MM.1S (cell line): ENCODE results near the gene CHSY1.

Experiments used
- DNase-seq: peaks from one replicate; pipeline ENCODE4 v3.0.0-alpha.2; 2015
- H2AFZ ChIP-seq: fragments of 300-600 bp; sonication (generic); 2 replicates; pipeline ENCODE4 v1.6.0; 2016; ENCODE audit warnings: antibody characterized with exemption, low read length
- H3F3A ChIP-seq: fragments of 300-600 bp; sonication (generic); 2 replicates; pipeline ENCODE4 v1.6.1; 2016; ENCODE audit warnings: mild to moderate bottlenecking, antibody characterized with exemption, low read length, moderate library complexity, mixed read lengths; ENCODE audit not compliant: insufficient read depth
- H3K27ac ChIP-seq: fragments of 300-600 bp; sonication (generic); 2 replicates; pipeline ENCODE4 v1.5.1; 2016; ENCODE audit warnings: mild to moderate bottlenecking, low read length
- H3K27me3 ChIP-seq: fragments of 300-600 bp; sonication (generic); replicated peaks from 2 replicates; pipeline ENCODE4 v1.6.0; 2016; ENCODE audit warnings: low read length; ENCODE audit not compliant: insufficient read depth
- H3K36me3 ChIP-seq: fragments of 300-600 bp; sonication (generic); replicated peaks from 2 replicates; pipeline ENCODE4 v1.6.1; 2016; ENCODE audit warnings: mild to moderate bottlenecking, low read length, mixed read lengths; ENCODE audit not compliant: insufficient read depth
- H3K4me1 ChIP-seq: fragments of 300-600 bp; sonication (generic); 2 replicates; pipeline ENCODE4 v1.6.1; 2016; ENCODE audit warnings: low read length, mixed read lengths
- H3K4me2 ChIP-seq: fragments of 300-600 bp; sonication (generic); 2 replicates; pipeline ENCODE4 v1.6.0; 2016; ENCODE audit warnings: low read depth, low read length
- H3K4me3 ChIP-seq: fragments of 300-600 bp; sonication (generic); 2 replicates; pipeline ENCODE4 v1.5.1; 2016; ENCODE audit warnings: low read length, mixed read lengths
- H3K79me2 ChIP-seq: fragments of 300-600 bp; sonication (generic); 2 replicates; pipeline ENCODE4 v1.6.1; 2016; ENCODE audit warnings: mixed run types, low read length, mixed read lengths
- H3K9ac ChIP-seq: fragments of 300-600 bp; sonication (generic); 2 replicates; pipeline ENCODE4 v1.6.1; 2016; ENCODE audit warnings: low read length, mixed read lengths
- H3K9me2 ChIP-seq: fragments of 300-600 bp; sonication (generic); replicated peaks from 2 replicates; pipeline ENCODE4 v1.6.1; 2016; ENCODE audit warnings: mild to moderate bottlenecking, low read length, mixed read lengths; ENCODE audit not compliant: insufficient read depth
- H3K9me3 ChIP-seq: fragments of 300-600 bp; sonication (generic); replicated peaks from 2 replicates; pipeline ENCODE4 v1.6.1; 2016; ENCODE audit warnings: mild to moderate bottlenecking, low read length, mixed read lengths; ENCODE audit not compliant: insufficient read depth
- H4K20me1 ChIP-seq: fragments of 300-600 bp; sonication (generic); 2 replicates; pipeline ENCODE4 v1.6.1; 2016; ENCODE audit warnings: mild to moderate bottlenecking, low read length, moderate library complexity, mixed read lengths; ENCODE audit not compliant: insufficient read depth
- CTCF ChIP-seq: fragments of 300-600 bp; sonication (generic); IDR thresholded peaks from 2 replicates; pipeline ENCODE4 v1.5.1; 2016; ENCODE audit warnings: antibody characterized with exemption, low read length, mixed read lengths
- EZH2 ChIP-seq: fragments of 300-600 bp; sonication (generic); optimal IDR thresholded peaks from 2 replicates; pipeline ENCODE3; 2017; ENCODE audit warnings: low read depth, mild to moderate bottlenecking, antibody characterized with exemption, low read length, mixed read lengths
- EZH2phosphoT487 ChIP-seq: fragments of 300-600 bp; sonication (generic); IDR thresholded peaks from 2 replicates; pipeline ENCODE4 v1.6.1; 2018; ENCODE audit warnings: antibody characterized with exemption, low read length

CHSY1 gene

GRCh38 chr15:101168898-101169494 lies 82.9 kb downstream of the CHSY1 start:
- Histone ChIP-seq H3K27ac (no peak overlapping the region), H3K36me3 (no peaks in the 10 kb centered on the region), H4K20me1 (no peaks in the 10 kb centered on the region), H3K4me1 (no peaks in the 10 kb centered on the region; the same call in 1 of the 2 replicates), H2AFZ (no peak overlapping the region), H3K4me2 (no peak overlapping the region), H3K27me3 (no peaks in the 10 kb centered on the region), H3K9ac (no peak overlapping the region), H3K4me3 (no peak overlapping the region), H3K9me3 (no peaks in the 10 kb centered on the region), H3K9me2 (no peaks in the 10 kb centered on the region), H3K79me2 (peaks cover 3% of the 10 kb centered on the region; the same call in 1 of the 2 replicates), H3F3A (no peaks in the 10 kb centered on the region)
- TF ChIP-seq EZH2phosphoT487 = no peak
- TF ChIP-seq CTCF = no peak
- no peak for TF ChIP-seq EZH2
- no peak for DNase-seq

GRCh38 chr15:101168463-101168824 lies 83.4 kb downstream of the CHSY1 start:
- H3K4me3 ChIP-seq = no peak overlapping the region
- TF ChIP-seq CTCF (no peak), EZH2 (no peak), EZH2phosphoT487 (no peak)
- DNase-seq = no peak
- H4K20me1 ChIP-seq = no peaks in the 10 kb centered on the region
- no peaks in the 10 kb centered on the region; the same call in 1 of the 2 replicates for H3K4me1 ChIP-seq
- H3K36me3 ChIP-seq = no peaks in the 10 kb centered on the region
- no peak overlapping the region for H3K27ac ChIP-seq
- H3K9me2 ChIP-seq = no peaks in the 10 kb centered on the region
- no peaks in the 10 kb centered on the region for H3K27me3 ChIP-seq
- H3K4me2 ChIP-seq = no peak overlapping the region
- no peak overlapping the region for H3K9ac ChIP-seq
- H3K9me3 ChIP-seq = no peaks in the 10 kb centered on the region
- H3F3A ChIP-seq = no peaks in the 10 kb centered on the region
- H2AFZ ChIP-seq = no peak overlapping the region
- H3K79me2 ChIP-seq = no peaks in the 10 kb centered on the region; the same call in 1 of the 2 replicates

- H3K4me1 ChIP-seq = no peaks in the 10 kb centered on the region; the same call in 1 of the 2 replicates
- no peak overlapping the region for H3K27ac ChIP-seq
- H2AFZ ChIP-seq = no peak overlapping the region
- no peaks in the 10 kb centered on the region for H3F3A ChIP-seq
- no peaks in the 10 kb centered on the region; the same call in 1 of the 2 replicates for H3K79me2 ChIP-seq
- H3K9me2 ChIP-seq = no peaks in the 10 kb centered on the region
- no peak overlapping the region for H3K9ac ChIP-seq
- H3K27me3 ChIP-seq = no peaks in the 10 kb centered on the region
- TF ChIP-seq CTCF (no peak), EZH2 (no peak), EZH2phosphoT487 (no peak)
- no peaks in the 10 kb centered on the region for H4K20me1 ChIP-seq
- H3K4me2 ChIP-seq = no peak overlapping the region
- DNase-seq = no peak
- no peak overlapping the region for H3K4me3 ChIP-seq
- H3K9me3 ChIP-seq = no peaks in the 10 kb centered on the region
- H3K36me3 ChIP-seq = no peaks in the 10 kb centered on the region
Measured at GRCh38 chr15:101167753-101168462, 83.9 kb downstream of the CHSY1 start.
